AG09319 (cell line): Measurements from ENCODE around the gene NTF3.

Experiments used
- DNase-seq: peaks from one replicate; pipeline ENCODE4 v3.0.0-alpha.2; 2010; ENCODE audit warnings: low read depth; ENCODE audit errors: extremely low read depth
- TF ChIP-seq, protein P1 (sequence below): IDR thresholded peaks from 2 replicates; pipeline ENCODE4 v1.5.1; 2011; ENCODE audit warnings: low read depth, mild to moderate bottlenecking, inconsistent platforms, low read length, moderate library complexity

Gene NTF3

DNA sequence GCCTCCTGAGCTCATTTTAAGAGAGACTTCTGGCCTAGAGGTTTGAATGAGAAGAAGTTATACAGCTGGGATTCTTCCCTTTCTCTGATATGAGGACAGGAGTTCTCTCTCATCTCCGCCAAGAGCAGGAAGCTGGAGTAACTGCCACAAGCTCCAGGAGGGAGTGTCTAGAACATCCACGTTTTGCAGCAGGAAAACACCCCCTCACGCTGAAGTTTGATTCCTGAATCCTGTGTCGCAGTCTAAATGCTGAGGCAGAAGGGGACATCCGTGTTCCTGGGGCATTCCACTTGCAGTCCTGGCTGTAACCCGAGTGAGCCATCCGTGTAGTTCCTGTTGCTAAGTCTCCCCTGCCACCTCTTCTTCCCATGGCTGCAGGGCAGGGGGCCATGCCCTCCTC is 38.3 kb downstream of the NTF3 start:
- TF ChIP-seq, protein P1, sequence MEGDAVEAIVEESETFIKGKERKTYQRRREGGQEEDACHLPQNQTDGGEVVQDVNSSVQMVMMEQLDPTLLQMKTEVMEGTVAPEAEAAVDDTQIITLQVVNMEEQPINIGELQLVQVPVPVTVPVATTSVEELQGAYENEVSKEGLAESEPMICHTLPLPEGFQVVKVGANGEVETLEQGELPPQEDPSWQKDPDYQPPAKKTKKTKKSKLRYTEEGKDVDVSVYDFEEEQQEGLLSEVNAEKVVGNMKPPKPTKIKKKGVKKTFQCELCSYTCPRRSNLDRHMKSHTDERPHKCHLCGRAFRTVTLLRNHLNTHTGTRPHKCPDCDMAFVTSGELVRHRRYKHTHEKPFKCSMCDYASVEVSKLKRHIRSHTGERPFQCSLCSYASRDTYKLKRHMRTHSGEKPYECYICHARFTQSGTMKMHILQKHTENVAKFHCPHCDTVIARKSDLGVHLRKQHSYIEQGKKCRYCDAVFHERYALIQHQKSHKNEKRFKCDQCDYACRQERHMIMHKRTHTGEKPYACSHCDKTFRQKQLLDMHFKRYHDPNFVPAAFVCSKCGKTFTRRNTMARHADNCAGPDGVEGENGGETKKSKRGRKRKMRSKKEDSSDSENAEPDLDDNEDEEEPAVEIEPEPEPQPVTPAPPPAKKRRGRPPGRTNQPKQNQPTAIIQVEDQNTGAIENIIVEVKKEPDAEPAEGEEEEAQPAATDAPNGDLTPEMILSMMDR: no peak
- DNase-seq: no peak

DNA sequence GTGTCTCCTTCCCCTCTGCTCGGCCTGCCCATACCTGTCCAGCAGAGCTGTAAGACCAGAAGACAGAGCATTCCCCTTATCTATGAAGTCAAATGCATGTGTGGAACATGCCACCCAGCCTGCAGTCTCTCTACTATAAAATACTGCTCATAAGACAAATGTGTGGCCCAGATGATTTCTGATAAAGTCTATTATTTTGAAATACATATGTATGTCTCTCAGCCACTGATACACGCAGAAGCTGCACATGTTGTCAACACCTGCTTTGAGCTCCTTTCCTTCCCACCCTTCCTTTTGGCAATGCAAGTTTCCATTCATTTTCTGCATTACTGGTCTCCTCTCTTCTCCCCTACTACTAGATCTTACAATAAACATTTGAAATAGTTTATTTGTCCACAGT is 38.8 kb downstream of the NTF3 start:
- TF ChIP-seq, protein P1: no peak
- DNase-seq: no peak

DNA sequence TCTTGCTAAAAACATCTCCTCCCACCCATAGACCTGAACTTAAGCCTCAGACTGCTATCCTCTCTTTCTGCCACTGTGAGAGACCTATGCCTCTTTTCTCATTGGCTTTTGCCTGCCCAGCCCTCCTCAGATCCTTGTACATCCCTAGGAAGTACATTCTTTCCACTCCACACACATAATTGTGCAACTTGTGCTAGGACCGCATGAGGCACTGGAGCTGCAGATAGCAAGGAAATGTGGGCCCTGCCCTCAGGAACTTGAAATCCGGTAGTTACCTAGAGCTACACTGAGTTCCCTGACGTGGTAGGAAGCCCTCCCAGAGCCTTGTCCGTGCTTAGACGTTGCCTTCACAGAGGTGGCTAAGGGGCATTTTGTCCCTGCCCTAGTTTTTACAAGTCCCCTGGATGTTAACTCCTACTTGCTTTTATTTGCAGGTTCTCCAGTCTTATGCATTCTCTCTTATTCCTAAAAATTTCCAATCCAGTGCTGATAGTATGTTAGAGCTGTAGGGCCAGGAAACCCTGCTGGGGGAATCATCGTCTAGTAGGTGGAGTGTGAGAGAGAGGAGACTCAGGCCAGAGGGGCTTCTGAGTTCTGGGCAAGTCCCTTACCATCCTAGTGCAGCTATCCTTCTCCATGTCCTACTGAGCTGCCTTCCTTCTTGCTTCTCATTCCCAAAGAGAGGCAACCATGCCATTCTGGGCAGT is 41.3 kb downstream of the NTF3 start:
- TF ChIP-seq, protein P1: no peak
- no peak for DNase-seq

DNA sequence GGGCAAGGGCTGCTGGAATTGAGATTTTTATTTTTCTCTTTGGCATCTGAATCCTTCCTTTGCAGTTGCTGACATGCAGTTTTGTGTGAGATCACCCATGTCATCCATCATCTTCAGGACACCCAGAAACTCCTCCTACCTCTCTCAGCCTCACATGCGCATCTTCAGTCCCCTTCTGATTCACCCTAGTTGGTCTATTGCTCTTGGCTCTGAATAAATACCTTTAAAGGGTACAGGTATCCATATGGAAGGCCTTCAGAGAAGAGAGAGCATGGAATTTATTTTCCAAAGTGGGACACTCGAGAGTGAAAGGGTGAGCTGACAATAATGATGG is 41.8 kb downstream of the NTF3 start:
- TF ChIP-seq, protein P1: no peak

DNA sequence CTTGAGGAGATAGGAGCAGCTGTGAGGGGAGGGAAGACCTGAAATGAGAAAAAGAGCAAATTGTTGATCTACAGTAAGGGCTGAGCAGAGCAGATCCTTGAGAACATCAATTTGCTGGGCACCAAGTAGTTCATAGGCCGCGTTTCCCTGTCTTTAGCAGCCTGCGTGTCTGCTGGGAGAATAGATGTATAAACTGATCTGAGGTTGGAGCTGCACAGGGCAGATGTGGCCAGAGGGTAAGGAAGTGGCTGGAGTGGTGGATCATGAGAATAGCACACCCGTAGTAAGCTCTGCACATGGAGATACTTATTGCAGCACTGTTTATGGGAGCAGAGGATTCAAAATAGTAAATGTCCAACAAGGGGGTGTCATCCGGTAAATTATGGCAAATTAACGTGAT is 44.4 kb downstream of the NTF3 start:
- no peak for DNase-seq
- TF ChIP-seq, protein P1: no peak

More for the DNA sequence above, 41.8 kb downstream of the NTF3 start:
- DNase-seq: no peak

DNA sequence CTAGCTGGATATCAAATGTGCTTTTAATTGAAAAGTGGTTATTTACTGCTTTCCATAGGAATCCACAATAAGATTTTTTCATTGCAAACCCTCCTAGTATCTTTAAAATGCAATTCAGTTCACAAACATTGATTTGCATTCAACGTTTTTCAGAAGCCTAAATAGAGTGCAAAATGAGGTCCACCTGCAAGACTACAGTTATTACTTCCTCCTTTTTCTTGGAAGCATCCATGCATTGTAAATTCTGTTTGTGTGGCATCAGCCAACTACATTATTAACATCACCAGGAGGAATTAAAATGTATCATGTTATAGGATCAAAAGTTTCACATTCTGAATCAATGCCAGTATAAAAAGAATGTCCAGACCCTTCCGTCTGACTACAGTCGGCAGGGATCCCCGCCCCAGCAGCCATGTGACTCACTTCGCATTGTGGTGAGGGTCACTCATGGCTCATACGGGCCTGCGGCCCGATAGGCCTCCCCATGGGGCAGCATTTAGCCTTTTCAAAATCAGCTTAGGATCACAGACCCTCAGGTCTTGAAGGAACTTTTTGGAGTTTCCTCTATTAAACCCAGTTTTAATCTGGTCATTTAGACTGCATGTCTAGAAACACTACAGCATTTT is 46.3 kb downstream of the NTF3 start:
- TF ChIP-seq, protein P1: no peak
- DNase-seq: no peak

DNA sequence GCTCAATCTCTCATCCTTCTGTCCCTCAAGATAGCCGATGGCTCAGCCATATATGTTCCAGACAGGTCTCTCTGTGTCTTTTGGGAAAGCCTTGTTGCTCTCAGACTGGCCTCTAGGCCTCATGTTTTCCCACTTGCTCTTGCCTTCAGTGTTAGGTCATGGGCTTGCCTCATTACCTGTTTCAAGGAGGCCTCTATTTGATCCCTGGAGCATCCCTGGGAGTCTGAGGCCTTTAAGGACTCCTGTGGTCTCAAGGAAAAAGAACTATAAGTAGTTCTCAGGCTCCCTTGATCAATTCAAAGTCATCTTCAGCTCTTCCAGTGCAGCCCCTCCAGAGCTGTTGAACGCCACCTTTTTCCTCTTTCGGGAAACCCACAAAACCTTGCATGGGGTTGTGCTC is 47.9 kb downstream of the NTF3 start:
- no peak for DNase-seq
- TF ChIP-seq, protein P1: no peak
